ENCODE data around the gene OR2AG1.

DNA sequence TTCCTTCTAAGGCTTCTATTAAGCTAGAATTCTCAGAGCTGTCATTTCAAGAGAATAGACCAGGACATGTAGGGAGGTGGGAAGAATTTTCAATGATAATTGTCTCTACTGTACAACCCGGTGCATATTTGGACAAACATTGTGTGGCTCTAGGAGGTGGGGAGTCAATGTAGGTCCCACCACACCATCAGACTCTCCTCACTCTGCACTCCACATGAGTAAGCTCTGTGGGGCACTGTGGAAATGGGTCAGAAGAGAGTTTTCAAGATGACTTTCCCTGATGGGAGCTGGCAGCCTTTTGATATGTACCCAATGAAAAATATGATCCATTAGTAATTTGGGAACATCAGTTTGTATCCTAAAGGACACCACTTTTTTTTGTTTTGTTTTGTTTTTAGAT lies 44.2 kb upstream of the OR2AG1 start:
- TF ChIP-seq, protein P1, sequence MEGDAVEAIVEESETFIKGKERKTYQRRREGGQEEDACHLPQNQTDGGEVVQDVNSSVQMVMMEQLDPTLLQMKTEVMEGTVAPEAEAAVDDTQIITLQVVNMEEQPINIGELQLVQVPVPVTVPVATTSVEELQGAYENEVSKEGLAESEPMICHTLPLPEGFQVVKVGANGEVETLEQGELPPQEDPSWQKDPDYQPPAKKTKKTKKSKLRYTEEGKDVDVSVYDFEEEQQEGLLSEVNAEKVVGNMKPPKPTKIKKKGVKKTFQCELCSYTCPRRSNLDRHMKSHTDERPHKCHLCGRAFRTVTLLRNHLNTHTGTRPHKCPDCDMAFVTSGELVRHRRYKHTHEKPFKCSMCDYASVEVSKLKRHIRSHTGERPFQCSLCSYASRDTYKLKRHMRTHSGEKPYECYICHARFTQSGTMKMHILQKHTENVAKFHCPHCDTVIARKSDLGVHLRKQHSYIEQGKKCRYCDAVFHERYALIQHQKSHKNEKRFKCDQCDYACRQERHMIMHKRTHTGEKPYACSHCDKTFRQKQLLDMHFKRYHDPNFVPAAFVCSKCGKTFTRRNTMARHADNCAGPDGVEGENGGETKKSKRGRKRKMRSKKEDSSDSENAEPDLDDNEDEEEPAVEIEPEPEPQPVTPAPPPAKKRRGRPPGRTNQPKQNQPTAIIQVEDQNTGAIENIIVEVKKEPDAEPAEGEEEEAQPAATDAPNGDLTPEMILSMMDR (IDR thresholded peaks at IDR 0.05; ENCODE audit: low read depth, low read length), result no peak
- TF ChIP-seq EZH2phosphoT487 (IDR thresholded peaks at IDR 0.05; ENCODE audit: low read depth), result no peak

All from OCI-LY3 (cell line).